Measurements from ENCODE around the gene RIMS1.

The RIMS1 gene

GRCh38 chr6:71902261-71902660 is 15.9 kb downstream of the RIMS1 start:
- no peak for TF ChIP-seq CTCF (IDR thresholded peaks at IDR 0.05; ENCODE audit: low read depth, low read length)
- TF ChIP-seq EZH2phosphoT487 (IDR thresholded peaks at IDR 0.05; ENCODE audit: low read depth) = no peak
- H3K79me2 ChIP-seq (ENCODE audit: low read length) = no peaks in the 10 kb centered on the region
- H3K36me3 ChIP-seq (replicated peaks; ENCODE audit: low read depth, low read length) = no peaks in the 10 kb centered on the region
- no peak overlapping the region for H3K27ac ChIP-seq (ENCODE audit: low read length)
- no peak overlapping the region for H2AFZ ChIP-seq (ENCODE audit: low read depth, low read length)
- H4K20me1 ChIP-seq (ENCODE audit: insufficient read depth, low read length) = no peaks in the 10 kb centered on the region
- H3K9ac ChIP-seq (ENCODE audit: low read length) = no peak overlapping the region
- H3K27me3 ChIP-seq (ENCODE audit: low read depth, low read length) = no peaks in the 10 kb centered on the region
- H3K4me2 ChIP-seq (ENCODE audit: low read length) = no peak overlapping the region
- no peaks in the 10 kb centered on the region for H3K9me3 ChIP-seq (ENCODE audit: insufficient read depth, low read length)
- no peak overlapping the region for H3K4me3 ChIP-seq (ENCODE audit: low read length)
- no peaks in the 10 kb centered on the region for H3K4me1 ChIP-seq (ENCODE audit: low read length)

GRCh38 chr6:71906813-71907212 is 20.5 kb downstream of the RIMS1 start:
- Histone ChIP-seq H3K27me3 (ENCODE audit: low read depth, low read length) (no peaks in the 10 kb centered on the region), H4K20me1 (ENCODE audit: insufficient read depth, low read length) (no peaks in the 10 kb centered on the region)
- TF ChIP-seq CTCF (IDR thresholded peaks at IDR 0.05; ENCODE audit: low read depth, low read length) (no peak), EZH2phosphoT487 (IDR thresholded peaks at IDR 0.05; ENCODE audit: low read depth) (no peak)

GRCh38 chr6:71908162-71908765 is 21.9 kb downstream of the RIMS1 start:
- Histone ChIP-seq H3K36me3 (replicated peaks; ENCODE audit: low read depth, low read length) (no peaks in the 10 kb centered on the region), H3K9ac (ENCODE audit: low read length) (no peak overlapping the region), H3K4me1 (ENCODE audit: low read length) (no peaks in the 10 kb centered on the region), H3K4me3 (ENCODE audit: low read length) (no peak overlapping the region), H3K4me2 (ENCODE audit: low read length) (no peak overlapping the region), H3K27me3 (ENCODE audit: low read depth, low read length) (no peaks in the 10 kb centered on the region), H2AFZ (ENCODE audit: low read depth, low read length) (no peak overlapping the region), H3K79me2 (ENCODE audit: low read length) (no peaks in the 10 kb centered on the region), H3K27ac (ENCODE audit: low read length) (no peak overlapping the region), H3K9me3 (ENCODE audit: insufficient read depth, low read length) (no peaks in the 10 kb centered on the region), H4K20me1 (ENCODE audit: insufficient read depth, low read length) (no peaks in the 10 kb centered on the region)
- no peak for TF ChIP-seq CTCF (IDR thresholded peaks at IDR 0.05; ENCODE audit: low read depth, low read length)
- TF ChIP-seq EZH2phosphoT487 (IDR thresholded peaks at IDR 0.05; ENCODE audit: low read depth) = no peak

More at GRCh38 chr6:71906813-71907212, 20.5 kb downstream of the RIMS1 start:
- Histone ChIP-seq H3K4me1 (ENCODE audit: low read length) (no peaks in the 10 kb centered on the region), H3K27ac (ENCODE audit: low read length) (no peak overlapping the region), H2AFZ (ENCODE audit: low read depth, low read length) (no peak overlapping the region), H3K9me3 (ENCODE audit: insufficient read depth, low read length) (no peaks in the 10 kb centered on the region), H3K4me2 (ENCODE audit: low read length) (no peak overlapping the region), H3K4me3 (ENCODE audit: low read length) (no peak overlapping the region), H3K9ac (ENCODE audit: low read length) (no peak overlapping the region), H3K36me3 (replicated peaks; ENCODE audit: low read depth, low read length) (no peaks in the 10 kb centered on the region), H3K79me2 (ENCODE audit: low read length) (no peaks in the 10 kb centered on the region)

- Histone ChIP-seq H3K9me3 (ENCODE audit: insufficient read depth, low read length) (no peaks in the 10 kb centered on the region), H2AFZ (ENCODE audit: low read depth, low read length) (no peak overlapping the region), H3K4me1 (ENCODE audit: low read length) (peaks cover 7% of the 10 kb centered on the region; the same call in 1 of the 2 replicates), H3K79me2 (ENCODE audit: low read length) (no peaks in the 10 kb centered on the region), H3K4me2 (ENCODE audit: low read length) (no peak overlapping the region), H3K4me3 (ENCODE audit: low read length) (no peak overlapping the region), H3K36me3 (replicated peaks; ENCODE audit: low read depth, low read length) (no peaks in the 10 kb centered on the region), H4K20me1 (ENCODE audit: insufficient read depth, low read length) (no peaks in the 10 kb centered on the region), H3K27ac (ENCODE audit: low read length) (no peak overlapping the region), H3K9ac (ENCODE audit: low read length) (no peak overlapping the region), H3K27me3 (ENCODE audit: low read depth, low read length) (no peaks in the 10 kb centered on the region)
- no peak for TF ChIP-seq CTCF (IDR thresholded peaks at IDR 0.05; ENCODE audit: low read depth, low read length)
- no peak for TF ChIP-seq EZH2phosphoT487 (IDR thresholded peaks at IDR 0.05; ENCODE audit: low read depth)
These were observed 27.3 kb downstream of the RIMS1 start for GRCh38 chr6:71913444-71914234.

Data from OCI-LY3 (cell line).